Measurements from ENCODE around the gene CLINT1. TPM values are rescaled to one million over a fixed set of nuclear protein-coding genes. Genes with fewer than 3 reads are reported as not detected.

Gene CLINT1
- total and polyA plus RNA-seq, 2 of the 13 experiments (the other 11 are each of a cell fraction or from before 2014, with no cell fraction given) = 64.0 to 104 TPM

GRCh38 chr5:157749462-157749799 lies 109.5 kb downstream of the CLINT1 start (continued):
- TF ChIP-seq ZNF280B (CRISPR knock-in tag; IDR thresholded peaks at IDR 0.05; ENCODE audit: borderline replicate concordance) (no peak), ZC3H13 (CRISPR knock-in tag; IDR thresholded peaks at IDR 0.05) (no peak), ZNF576 (CRISPR knock-in tag; IDR thresholded peaks at IDR 0.05) (no peak), ZNF777 (CRISPR knock-in tag; IDR thresholded peaks at IDR 0.05) (no peak), MAZ (IDR thresholded peaks at IDR 0.05; ENCODE audit: borderline replicate concordance, low read depth, low read length) (no peak), MAZ (CRISPR knock-in tag; IDR thresholded peaks at IDR 0.05; ENCODE audit: low read depth) (no peak), ZFP91 (CRISPR knock-in tag; IDR thresholded peaks at IDR 0.05; ENCODE audit: borderline replicate concordance) (no peak), ZNF326 (CRISPR knock-in tag; IDR thresholded peaks at IDR 0.05; ENCODE audit: borderline replicate concordance) (no peak), RAD51 (IDR thresholded peaks at IDR 0.05; ENCODE audit: borderline replicate concordance) (no peak), SP5 (CRISPR knock-in tag; IDR thresholded peaks at IDR 0.05; ENCODE audit: borderline replicate concordance, low read depth) (no peak), CHD4 (IDR thresholded peaks at IDR 0.05; ENCODE audit: borderline replicate concordance, low read length) (no peak)

All from HepG2 (cell line).